ENCODE results near the gene EYA4.

GRCh38 chr6:133339543-133340384, 98.6 kb downstream of the EYA4 start:
- TF ChIP-seq CTCF (IDR thresholded peaks at IDR 0.05; ENCODE audit: low read length) (no peak), EZH2 (IDR thresholded peaks at IDR 0.05; ENCODE audit: borderline replicate concordance, low read length) (no peak)
